ENCODE results near the gene DRAXIN.

Gene DRAXIN

GRCh38 chr1:11729155-11729497 lies 37.6 kb downstream of the DRAXIN start:
- no peak overlapping the region for H3K4me3 ChIP-seq (ENCODE audit: low read depth, low read length)
- ChIA-PET CTCF (no interaction called here), POLR2A (no interaction called here)
- TF ChIP-seq, protein P1, sequence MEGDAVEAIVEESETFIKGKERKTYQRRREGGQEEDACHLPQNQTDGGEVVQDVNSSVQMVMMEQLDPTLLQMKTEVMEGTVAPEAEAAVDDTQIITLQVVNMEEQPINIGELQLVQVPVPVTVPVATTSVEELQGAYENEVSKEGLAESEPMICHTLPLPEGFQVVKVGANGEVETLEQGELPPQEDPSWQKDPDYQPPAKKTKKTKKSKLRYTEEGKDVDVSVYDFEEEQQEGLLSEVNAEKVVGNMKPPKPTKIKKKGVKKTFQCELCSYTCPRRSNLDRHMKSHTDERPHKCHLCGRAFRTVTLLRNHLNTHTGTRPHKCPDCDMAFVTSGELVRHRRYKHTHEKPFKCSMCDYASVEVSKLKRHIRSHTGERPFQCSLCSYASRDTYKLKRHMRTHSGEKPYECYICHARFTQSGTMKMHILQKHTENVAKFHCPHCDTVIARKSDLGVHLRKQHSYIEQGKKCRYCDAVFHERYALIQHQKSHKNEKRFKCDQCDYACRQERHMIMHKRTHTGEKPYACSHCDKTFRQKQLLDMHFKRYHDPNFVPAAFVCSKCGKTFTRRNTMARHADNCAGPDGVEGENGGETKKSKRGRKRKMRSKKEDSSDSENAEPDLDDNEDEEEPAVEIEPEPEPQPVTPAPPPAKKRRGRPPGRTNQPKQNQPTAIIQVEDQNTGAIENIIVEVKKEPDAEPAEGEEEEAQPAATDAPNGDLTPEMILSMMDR (IDR thresholded peaks at IDR 0.05; ENCODE audit: insufficient read depth, low read length, missing control alignments): no peak
- no peak for DNase-seq (ENCODE audit: low read depth, low spot score)

DNA sequence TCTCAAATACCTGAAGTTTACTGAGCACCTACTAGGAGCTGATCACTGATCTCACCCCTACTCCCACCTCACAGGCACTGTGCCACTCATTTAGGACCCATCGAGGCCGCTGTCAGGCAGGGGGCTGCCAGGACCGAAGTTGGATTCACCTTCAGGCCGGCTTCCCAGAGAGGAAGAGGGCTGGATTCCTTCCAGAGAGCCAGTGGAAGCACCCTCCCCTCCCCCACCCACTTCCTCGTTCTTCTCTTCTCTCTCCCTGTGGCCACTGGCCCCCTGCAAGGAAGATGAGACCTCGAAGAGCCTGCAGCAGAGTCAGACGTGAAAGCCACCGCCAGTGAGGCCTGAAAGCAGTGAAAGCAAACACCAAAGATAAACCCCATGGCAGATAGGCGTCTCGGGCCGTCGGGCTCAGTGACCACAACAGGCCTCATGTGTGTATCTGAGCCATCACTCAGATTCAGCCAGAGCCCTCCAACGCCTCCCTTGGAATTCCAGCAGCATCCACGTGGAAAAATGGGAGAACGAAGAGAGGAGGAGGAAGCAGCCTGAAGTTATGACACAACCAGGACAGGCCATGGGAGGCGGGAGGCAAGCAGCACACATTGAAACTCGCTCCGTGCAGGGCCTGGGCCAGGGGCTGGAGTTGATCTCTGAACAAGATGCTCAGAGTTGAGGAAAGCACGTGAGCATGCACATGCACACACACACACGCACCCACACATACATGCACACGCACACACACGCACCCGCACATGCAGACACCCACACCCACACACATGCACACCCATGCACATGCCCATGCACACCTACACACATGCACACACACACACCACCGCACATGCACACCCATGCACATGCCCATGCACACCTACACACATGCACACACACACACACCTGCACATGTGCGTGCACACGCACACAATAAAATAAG lies 38.3 kb downstream of the DRAXIN start:
- no peak overlapping the region for H3K4me3 ChIP-seq (ENCODE audit: low read depth, low read length)
- ChIA-PET CTCF (interaction anchor here (1.7 to 2.4 kb wide), 3 partner anchors 8 to 14 kb away, joined by 5 to 16 read pairs (median 13); no protein-coding TSS in a partner anchor), POLR2A (no interaction called here)
- DNase-seq (ENCODE audit: low read depth, low spot score): no peak
- TF ChIP-seq, protein P1 (IDR thresholded peaks at IDR 0.05; ENCODE audit: insufficient read depth, low read length, missing control alignments): no peak

DNA sequence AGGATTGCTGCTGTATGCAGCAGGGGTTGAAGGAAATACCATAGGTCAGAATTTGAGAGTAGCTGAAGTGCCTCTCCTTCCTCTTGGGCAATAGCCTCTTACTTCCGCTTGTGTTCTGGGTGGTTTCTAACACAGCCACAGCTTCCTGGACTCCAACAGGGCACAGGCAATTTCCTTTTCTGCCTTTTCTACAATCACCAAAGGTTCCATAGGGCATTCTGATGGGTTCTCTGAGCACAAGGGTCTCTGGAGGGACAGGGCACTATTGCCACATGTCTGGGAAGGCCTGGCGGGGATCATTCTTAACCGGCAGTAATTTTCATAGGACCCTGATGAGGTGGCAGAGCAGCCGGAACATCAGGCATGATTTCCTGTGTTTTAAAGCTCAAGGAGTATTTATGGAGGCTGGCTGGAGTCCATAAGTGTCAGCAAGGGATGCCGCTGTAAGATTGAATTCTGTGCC lies 39.0 kb downstream of the DRAXIN start:
- H3K4me3 ChIP-seq (ENCODE audit: low read depth, low read length): no peak overlapping the region
- ChIA-PET CTCF (interaction anchor here (0.9 to 2.4 kb wide), 5 partner anchors 9 to 85 kb away, joined by 3 to 16 read pairs (median 5); no protein-coding TSS in a partner anchor), POLR2A (interaction anchor here (0.7 kb wide), 1 partner anchor 1989 kb away, joined by 4 read pairs; no protein-coding TSS in a partner anchor)
- DNase-seq (ENCODE audit: low read depth, low spot score): no peak
- TF ChIP-seq, protein P1 (IDR thresholded peaks at IDR 0.05; ENCODE audit: insufficient read depth, low read length, missing control alignments): no peak

GRCh38 chr1:11731691-11732283 lies 40.3 kb downstream of the DRAXIN start:
- POLR2A ChIA-PET: no interaction called here
- CTCF ChIA-PET: interaction anchor here (1.3 to 2.4 kb wide), 4 partner anchors 10 to 86 kb away, joined by 3 to 16 read pairs (median 9); no protein-coding TSS in a partner anchor

DNA sequence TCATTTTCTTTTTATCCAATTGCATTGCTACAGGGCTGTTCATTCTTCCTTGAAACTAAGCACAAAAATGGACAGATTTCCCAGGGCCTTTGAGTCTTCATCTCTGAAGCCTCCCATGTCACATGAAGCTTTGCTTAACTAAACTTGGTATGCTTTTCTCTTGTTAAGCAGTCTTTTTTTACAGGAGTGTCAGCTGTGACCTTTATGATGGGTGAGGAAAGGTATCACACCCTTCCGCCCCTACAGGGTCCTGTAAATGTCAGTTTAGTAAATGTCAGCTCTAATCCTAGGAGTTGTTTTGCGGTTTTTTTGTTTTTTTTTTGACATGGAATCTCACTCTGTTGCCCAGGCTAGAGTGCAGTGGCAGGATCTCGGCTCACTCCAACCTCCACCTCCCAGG lies 41.8 kb downstream of the DRAXIN start:
- ChIA-PET POLR2A (no interaction called here), CTCF (interaction anchor here (0.7 to 1.1 kb wide), 3 partner anchors 12 to 17 kb away, joined by 3 to 4 read pairs (median 3); no protein-coding TSS in a partner anchor)
- no peak for DNase-seq (ENCODE audit: low read depth, low spot score)
- H3K4me3 ChIP-seq (ENCODE audit: low read depth, low read length): no peak overlapping the region
- TF ChIP-seq, protein P1 (IDR thresholded peaks at IDR 0.05; ENCODE audit: insufficient read depth, low read length, missing control alignments): no peak

More at GRCh38 chr1:11731691-11732283, 40.3 kb downstream of the DRAXIN start:
- DNase-seq (ENCODE audit: low read depth, low spot score): no peak
- peak overlapping the region; percentile 41 for H3K4me3 ChIP-seq (ENCODE audit: low read depth, low read length)
- TF ChIP-seq, protein P1 (IDR thresholded peaks at IDR 0.05; ENCODE audit: insufficient read depth, low read length, missing control alignments): no peak

GRCh38 chr1:11735531-11735853 lies 44.0 kb downstream of the DRAXIN start:
- DNase-seq (ENCODE audit: low read depth, low spot score): no peak
- TF ChIP-seq, protein P1 (IDR thresholded peaks at IDR 0.05; ENCODE audit: insufficient read depth, low read length, missing control alignments): no peak
- ChIA-PET POLR2A (interaction anchor here (1.8 kb wide), 1 partner anchor 71 kb away, joined by 5 read pairs; the partner anchor contains the start of genes CLCN6 and MTHFR), CTCF (interaction anchor here (1.1 to 4.8 kb wide), 4 partner anchors 15 to 85 kb away, joined by 3 to 21 read pairs (median 4); partner anchors contain the start of gene FBXO6)
- H3K4me3 ChIP-seq (ENCODE audit: low read depth, low read length): peak overlapping the region; percentile 89

Measured in AG04449 (cell line).